SU-DHL-6 (cell line): ENCODE measurements around the gene GRPR.

Source experiments
- CTCF ChIP-seq: fragments of 200-600 bp; sonication (generic); IDR thresholded peaks from one replicate; pipeline ENCODE4 v1.5.1; 2017; ENCODE audit warnings: antibody characterized with exemption, mild to moderate bottlenecking, low read length, moderate library complexity; ENCODE audit not compliant: insufficient read depth, poor library complexity, severe bottlenecking
- EZH2phosphoT487 ChIP-seq: fragments of 200-600 bp; sonication (generic), shearing (Covaris generic); conservative IDR thresholded peaks from 2 replicates; pipeline ENCODE4 v1.6.1; 2018; ENCODE audit warnings: mild to moderate bottlenecking, antibody characterized with exemption, low read length, moderate library complexity, mixed read lengths

DNA sequence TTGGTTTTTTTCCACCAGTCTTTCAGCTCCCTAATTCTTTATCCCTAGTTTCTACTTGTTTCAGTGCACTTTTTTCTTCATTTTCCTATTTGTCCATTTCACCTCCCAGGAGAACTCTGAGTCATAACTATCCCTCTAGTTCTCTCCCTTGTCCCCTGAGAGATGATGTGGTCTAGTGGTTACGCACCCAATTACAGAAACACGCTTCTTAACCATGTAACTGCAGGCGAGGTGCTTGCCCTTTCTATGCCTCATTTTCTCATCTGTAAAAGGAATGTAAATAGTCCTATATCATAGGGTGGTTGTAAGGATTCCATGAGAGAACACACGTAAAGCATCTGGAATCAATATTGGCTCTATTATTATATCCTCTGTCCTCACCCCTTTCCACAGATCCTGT is 8.8 kb upstream of the GRPR start:
- no peak for TF ChIP-seq EZH2phosphoT487
- no peak for TF ChIP-seq CTCF
